Measurements from ENCODE around the gene RAB7A. TPM values are rescaled to one million over a fixed set of nuclear protein-coding genes. Genes with fewer than 3 reads are reported as not detected.

The RAB7A gene
- total and polyA plus RNA-seq, 2 of the 13 experiments (the other 11 are each of a cell fraction or from before 2014, with no cell fraction given): 26.5 to 182 TPM

- TF ChIP-seq, protein P1, sequence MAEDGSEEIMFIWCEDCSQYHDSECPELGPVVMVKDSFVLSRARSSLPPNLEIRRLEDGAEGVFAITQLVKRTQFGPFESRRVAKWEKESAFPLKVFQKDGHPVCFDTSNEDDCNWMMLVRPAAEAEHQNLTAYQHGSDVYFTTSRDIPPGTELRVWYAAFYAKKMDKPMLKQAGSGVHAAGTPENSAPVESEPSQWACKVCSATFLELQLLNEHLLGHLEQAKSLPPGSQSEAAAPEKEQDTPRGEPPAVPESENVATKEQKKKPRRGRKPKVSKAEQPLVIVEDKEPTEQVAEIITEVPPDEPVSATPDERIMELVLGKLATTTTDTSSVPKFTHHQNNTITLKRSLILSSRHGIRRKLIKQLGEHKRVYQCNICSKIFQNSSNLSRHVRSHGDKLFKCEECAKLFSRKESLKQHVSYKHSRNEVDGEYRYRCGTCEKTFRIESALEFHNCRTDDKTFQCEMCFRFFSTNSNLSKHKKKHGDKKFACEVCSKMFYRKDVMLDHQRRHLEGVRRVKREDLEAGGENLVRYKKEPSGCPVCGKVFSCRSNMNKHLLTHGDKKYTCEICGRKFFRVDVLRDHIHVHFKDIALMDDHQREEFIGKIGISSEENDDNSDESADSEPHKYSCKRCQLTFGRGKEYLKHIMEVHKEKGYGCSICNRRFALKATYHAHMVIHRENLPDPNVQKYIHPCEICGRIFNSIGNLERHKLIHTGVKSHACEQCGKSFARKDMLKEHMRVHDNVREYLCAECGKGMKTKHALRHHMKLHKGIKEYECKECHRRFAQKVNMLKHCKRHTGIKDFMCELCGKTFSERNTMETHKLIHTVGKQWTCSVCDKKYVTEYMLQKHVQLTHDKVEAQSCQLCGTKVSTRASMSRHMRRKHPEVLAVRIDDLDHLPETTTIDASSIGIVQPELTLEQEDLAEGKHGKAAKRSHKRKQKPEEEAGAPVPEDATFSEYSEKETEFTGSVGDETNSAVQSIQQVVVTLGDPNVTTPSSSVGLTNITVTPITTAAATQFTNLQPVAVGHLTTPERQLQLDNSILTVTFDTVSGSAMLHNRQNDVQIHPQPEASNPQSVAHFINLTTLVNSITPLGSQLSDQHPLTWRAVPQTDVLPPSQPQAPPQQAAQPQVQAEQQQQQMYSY (CRISPR knock-in tag; IDR thresholded peaks at IDR 0.05): no peak
- TF ChIP-seq ZNF768 (CRISPR knock-in tag; IDR thresholded peaks at IDR 0.05) (peak; percentile 84; the same call in 1 of the 2 replicates), ZNF414 (CRISPR knock-in tag; IDR thresholded peaks at IDR 0.05) (peak; percentile 92), EHMT2 (IDR thresholded peaks at IDR 0.05; ENCODE audit: borderline replicate concordance, low read depth, low read length) (no peak), ZNF441 (CRISPR knock-in tag; IDR thresholded peaks at IDR 0.05; ENCODE audit: borderline replicate concordance) (no peak; the same call in none of the 2 replicates), ZNF562 (CRISPR knock-in tag; IDR thresholded peaks at IDR 0.05; ENCODE audit: borderline replicate concordance) (no peak), ATF7 (IDR thresholded peaks at IDR 0.05) (no peak; the same call in 1 of the 2 replicates), ATF7 (CRISPR knock-in tag; IDR thresholded peaks at IDR 0.05) (no peak), ZNF232 (CRISPR knock-in tag; IDR thresholded peaks at IDR 0.05; ENCODE audit: borderline replicate concordance) (0 out of 2 replicates have a peak, but pooled peaks have one; percentile 12), THAP8 (CRISPR knock-in tag; IDR thresholded peaks at IDR 0.05; ENCODE audit: borderline replicate concordance) (peak; percentile 79; the same call in 1 of the 2 replicates), TCF12 (IDR thresholded peaks at IDR 0.05) (no peak), TCF12 (CRISPR knock-in tag; IDR thresholded peaks at IDR 0.05) (no peak), NONO (IDR thresholded peaks at IDR 0.05) (no peak), NONO (CRISPR knock-in tag; conservative IDR thresholded peaks at IDR 0.05) (peak; percentile 97), ZNF17 (CRISPR knock-in tag; IDR thresholded peaks at IDR 0.05) (peak; percentile 41; the same call in 1 of the 2 replicates), ZNF329 (CRISPR knock-in tag; IDR thresholded peaks at IDR 0.05; ENCODE audit: low read depth) (no peak)
- TF ChIP-seq, protein P2, sequence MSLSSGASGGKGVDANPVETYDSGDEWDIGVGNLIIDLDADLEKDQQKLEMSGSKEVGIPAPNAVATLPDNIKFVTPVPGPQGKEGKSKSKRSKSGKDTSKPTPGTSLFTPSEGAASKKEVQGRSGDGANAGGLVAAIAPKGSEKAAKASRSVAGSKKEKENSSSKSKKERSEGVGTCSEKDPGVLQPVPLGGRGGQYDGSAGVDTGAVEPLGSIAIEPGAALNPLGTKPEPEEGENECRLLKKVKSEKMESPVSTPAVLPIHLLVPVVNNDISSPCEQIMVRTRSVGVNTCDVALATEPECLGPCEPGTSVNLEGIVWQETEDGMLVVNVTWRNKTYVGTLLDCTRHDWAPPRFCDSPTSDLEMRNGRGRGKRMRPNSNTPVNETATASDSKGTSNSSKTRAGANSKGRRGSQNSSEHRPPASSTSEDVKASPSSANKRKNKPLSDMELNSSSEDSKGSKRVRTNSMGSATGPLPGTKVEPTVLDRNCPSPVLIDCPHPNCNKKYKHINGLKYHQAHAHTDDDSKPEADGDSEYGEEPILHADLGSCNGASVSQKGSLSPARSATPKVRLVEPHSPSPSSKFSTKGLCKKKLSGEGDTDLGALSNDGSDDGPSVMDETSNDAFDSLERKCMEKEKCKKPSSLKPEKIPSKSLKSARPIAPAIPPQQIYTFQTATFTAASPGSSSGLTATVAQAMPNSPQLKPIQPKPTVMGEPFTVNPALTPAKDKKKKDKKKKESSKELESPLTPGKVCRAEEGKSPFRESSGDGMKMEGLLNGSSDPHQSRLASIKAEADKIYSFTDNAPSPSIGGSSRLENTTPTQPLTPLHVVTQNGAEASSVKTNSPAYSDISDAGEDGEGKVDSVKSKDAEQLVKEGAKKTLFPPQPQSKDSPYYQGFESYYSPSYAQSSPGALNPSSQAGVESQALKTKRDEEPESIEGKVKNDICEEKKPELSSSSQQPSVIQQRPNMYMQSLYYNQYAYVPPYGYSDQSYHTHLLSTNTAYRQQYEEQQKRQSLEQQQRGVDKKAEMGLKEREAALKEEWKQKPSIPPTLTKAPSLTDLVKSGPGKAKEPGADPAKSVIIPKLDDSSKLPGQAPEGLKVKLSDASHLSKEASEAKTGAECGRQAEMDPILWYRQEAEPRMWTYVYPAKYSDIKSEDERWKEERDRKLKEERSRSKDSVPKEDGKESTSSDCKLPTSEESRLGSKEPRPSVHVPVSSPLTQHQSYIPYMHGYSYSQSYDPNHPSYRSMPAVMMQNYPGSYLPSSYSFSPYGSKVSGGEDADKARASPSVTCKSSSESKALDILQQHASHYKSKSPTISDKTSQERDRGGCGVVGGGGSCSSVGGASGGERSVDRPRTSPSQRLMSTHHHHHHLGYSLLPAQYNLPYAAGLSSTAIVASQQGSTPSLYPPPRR (CRISPR knock-in tag; IDR thresholded peaks at IDR 0.05; ENCODE audit: borderline replicate concordance): peak; percentile 81
- TF ChIP-seq, protein P3, sequence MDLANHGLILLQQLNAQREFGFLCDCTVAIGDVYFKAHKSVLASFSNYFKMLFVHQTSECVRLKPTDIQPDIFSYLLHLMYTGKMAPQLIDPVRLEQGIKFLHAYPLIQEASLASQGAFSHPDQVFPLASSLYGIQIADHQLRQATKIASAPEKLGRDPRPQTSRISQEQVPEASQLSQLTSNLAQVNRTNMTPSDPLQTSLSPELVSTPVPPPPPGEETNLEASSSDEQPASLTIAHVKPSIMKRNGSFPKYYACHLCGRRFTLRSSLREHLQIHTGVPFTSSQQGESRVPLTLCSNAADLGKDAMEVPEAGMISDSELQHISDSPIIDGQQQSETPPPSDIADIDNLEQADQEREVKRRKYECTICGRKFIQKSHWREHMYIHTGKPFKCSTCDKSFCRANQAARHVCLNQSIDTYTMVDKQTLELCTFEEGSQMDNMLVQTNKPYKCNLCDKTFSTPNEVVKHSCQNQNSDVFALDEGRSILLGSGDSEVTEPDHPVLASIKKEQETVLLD (CRISPR knock-in tag; IDR thresholded peaks at IDR 0.05; ENCODE audit: low read depth): 0 out of 2 replicates have a peak, but pooled peaks have one; percentile 11
Observed at GRCh38 chr3:128680603-128681368, 45.2 kb upstream of the RAB7A start (continued).
